ENCODE data around the gene OTP.

OTP gene

GRCh38 chr5:77627869-77628674 lies 10.4 kb downstream of the OTP start:
- Histone ChIP-seq H3K4ac (ENCODE audit: low read depth in 1 of 2, low read length in 2 of 2) (no peak overlapping the region), H2AK5ac (ENCODE audit: low read length, severe bottlenecking) (no peak overlapping the region), H3K27me3 (ENCODE audit: control insufficient read depth in 1 of 2, insufficient read depth in 1 of 2, low read length in 2 of 2) (peaks cover 72 to 96% of the 10 kb centered on the region in 2 experiments), H3K4me2 (ENCODE audit: low read length, poor library complexity, severe bottlenecking) (no peak overlapping the region), H3K36me3 (ENCODE audit: control insufficient read depth in 1 of 2, insufficient read depth in 2 of 2, low read depth in 1 of 2, low read length in 2 of 2) (no peaks in the 10 kb centered on the region), H3K4me3 (ENCODE audit: insufficient read depth in 1 of 2, low read depth in 1 of 2, low read length in 2 of 2) (no peak overlapping the region), H3K18ac (ENCODE audit: low read depth in 1 of 2, low read length in 2 of 2) (no peak overlapping the region), H2BK12ac (ENCODE audit: low read length in 2 of 2) (no peak overlapping the region), H2BK15ac (ENCODE audit: low read depth, poor library complexity, severe bottlenecking) (no peak overlapping the region), H3K27ac (ENCODE audit: low read length, poor library complexity, severe bottlenecking) (no peak overlapping the region), H3K23ac (ENCODE audit: low read length in 2 of 2) (peak overlapping the region in 1 of 2 experiments; percentile 23), H2AFZ (ENCODE audit: low read depth, low read length) (no peak overlapping the region), H3K9ac (ENCODE audit: low read length) (no peak overlapping the region), H3K14ac (ENCODE audit: low read length in 2 of 2) (no peak overlapping the region), H4K8ac (ENCODE audit: low read length) (no peak overlapping the region), H4K91ac (ENCODE audit: low read length) (no peak overlapping the region), H3K4me1 (ENCODE audit: control insufficient read depth, insufficient read depth, low read depth, low read length) (peaks cover 29% of the 10 kb centered on the region), H2BK5ac (ENCODE audit: low read depth, low read length, poor library complexity, severe bottlenecking) (no peak overlapping the region), H3K79me1 (replicated peaks; ENCODE audit: low read length, poor library complexity, severe bottlenecking) (no peaks in the 10 kb centered on the region), H2BK120ac (ENCODE audit: low read depth, low read length) (no peak overlapping the region), H3K9me3 (ENCODE audit: control insufficient read depth, low read length) (peaks cover 8% of the 10 kb centered on the region)
- 9% methylated on average over 55 of the region's 69 CpGs for WGBS
- no peak for DNase-seq

GRCh38 chr5:77623203-77623740 lies 15.2 kb downstream of the OTP start:
- Histone ChIP-seq H3K4ac (ENCODE audit: low read depth in 1 of 2, low read length in 2 of 2) (no peak overlapping the region), H3K4me1 (ENCODE audit: control insufficient read depth, insufficient read depth, low read depth, low read length) (peaks cover 5% of the 10 kb centered on the region), H2BK15ac (ENCODE audit: low read depth, poor library complexity, severe bottlenecking) (no peak overlapping the region), H3K9ac (ENCODE audit: low read length) (no peak overlapping the region), H4K8ac (ENCODE audit: low read length) (no peak overlapping the region), H3K18ac (ENCODE audit: low read depth in 1 of 2, low read length in 2 of 2) (no peak overlapping the region), H3K36me3 (ENCODE audit: control insufficient read depth in 1 of 2, insufficient read depth in 2 of 2, low read depth in 1 of 2, low read length in 2 of 2) (no peaks in the 10 kb centered on the region), H2AK5ac (ENCODE audit: low read length, severe bottlenecking) (no peak overlapping the region), H3K79me1 (replicated peaks; ENCODE audit: low read length, poor library complexity, severe bottlenecking) (no peaks in the 10 kb centered on the region), H3K27ac (ENCODE audit: low read length, poor library complexity, severe bottlenecking) (no peak overlapping the region), H3K4me2 (ENCODE audit: low read length, poor library complexity, severe bottlenecking) (no peak overlapping the region), H2AFZ (ENCODE audit: low read depth, low read length) (no peak overlapping the region), H2BK12ac (ENCODE audit: low read length in 2 of 2) (no peak overlapping the region), H3K9me3 (ENCODE audit: control insufficient read depth, low read length) (peaks cover 2% of the 10 kb centered on the region), H3K23ac (ENCODE audit: low read length in 2 of 2) (no peak overlapping the region), H2BK5ac (ENCODE audit: low read depth, low read length, poor library complexity, severe bottlenecking) (no peak overlapping the region), H3K27me3 (ENCODE audit: control insufficient read depth in 1 of 2, insufficient read depth in 1 of 2, low read length in 2 of 2) (peaks cover 55 to 87% of the 10 kb centered on the region in 2 experiments), H4K91ac (ENCODE audit: low read length) (no peak overlapping the region), H3K4me3 (ENCODE audit: insufficient read depth in 1 of 2, low read depth in 1 of 2, low read length in 2 of 2) (no peak overlapping the region), H3K14ac (ENCODE audit: low read length in 2 of 2) (no peak overlapping the region), H2BK120ac (ENCODE audit: low read depth, low read length) (no peak overlapping the region)
- no peak for DNase-seq
- 25% methylated on average over 1 of the region's 2 CpGs for WGBS

GRCh38 chr5:77621440-77621839 lies 17.1 kb downstream of the OTP start:
- Histone ChIP-seq H3K18ac (ENCODE audit: low read depth in 1 of 2, low read length in 2 of 2) (no peak overlapping the region), H4K91ac (ENCODE audit: low read length) (no peak overlapping the region), H3K9me3 (ENCODE audit: control insufficient read depth, low read length) (peaks cover 2% of the 10 kb centered on the region), H3K23ac (ENCODE audit: low read length in 2 of 2) (no peak overlapping the region), H4K8ac (ENCODE audit: low read length) (no peak overlapping the region), H3K4me1 (ENCODE audit: control insufficient read depth, insufficient read depth, low read depth, low read length) (no peaks in the 10 kb centered on the region), H3K27ac (ENCODE audit: low read length, poor library complexity, severe bottlenecking) (no peak overlapping the region), H3K36me3 (ENCODE audit: control insufficient read depth in 1 of 2, insufficient read depth in 2 of 2, low read depth in 1 of 2, low read length in 2 of 2) (no peaks in the 10 kb centered on the region), H3K4ac (ENCODE audit: low read depth in 1 of 2, low read length in 2 of 2) (no peak overlapping the region), H2AFZ (ENCODE audit: low read depth, low read length) (no peak overlapping the region), H3K4me2 (ENCODE audit: low read length, poor library complexity, severe bottlenecking) (no peak overlapping the region), H2BK12ac (ENCODE audit: low read length in 2 of 2) (no peak overlapping the region), H2BK15ac (ENCODE audit: low read depth, poor library complexity, severe bottlenecking) (no peak overlapping the region), H3K4me3 (ENCODE audit: insufficient read depth in 1 of 2, low read depth in 1 of 2, low read length in 2 of 2) (no peak overlapping the region), H3K27me3 (ENCODE audit: control insufficient read depth in 1 of 2, insufficient read depth in 1 of 2, low read length in 2 of 2) (peaks cover 50 to 69% of the 10 kb centered on the region in 2 experiments), H3K14ac (ENCODE audit: low read length in 2 of 2) (no peak overlapping the region), H3K9ac (ENCODE audit: low read length) (no peak overlapping the region), H2BK120ac (ENCODE audit: low read depth, low read length) (no peak overlapping the region), H3K79me1 (replicated peaks; ENCODE audit: low read length, poor library complexity, severe bottlenecking) (no peaks in the 10 kb centered on the region), H2BK5ac (ENCODE audit: low read depth, low read length, poor library complexity, severe bottlenecking) (no peak overlapping the region), H2AK5ac (ENCODE audit: low read length, severe bottlenecking) (no peak overlapping the region)
- no peak for DNase-seq
- WGBS = 100% methylated on average over 1 of the region's 5 CpGs

- Histone ChIP-seq H3K14ac (ENCODE audit: low read length in 2 of 2) (no peak overlapping the region), H2BK120ac (ENCODE audit: low read depth, low read length) (no peak overlapping the region), H2BK5ac (ENCODE audit: low read depth, low read length, poor library complexity, severe bottlenecking) (no peak overlapping the region), H3K9ac (ENCODE audit: low read length) (no peak overlapping the region), H3K9me3 (ENCODE audit: control insufficient read depth, low read length) (no peaks in the 10 kb centered on the region), H3K27ac (ENCODE audit: low read length, poor library complexity, severe bottlenecking) (no peak overlapping the region), H3K27me3 (ENCODE audit: control insufficient read depth in 1 of 2, insufficient read depth in 1 of 2, low read length in 2 of 2) (peaks cover 46 to 59% of the 10 kb centered on the region in 2 experiments), H4K8ac (ENCODE audit: low read length) (no peak overlapping the region), H3K4ac (ENCODE audit: low read depth in 1 of 2, low read length in 2 of 2) (no peak overlapping the region), H3K4me1 (ENCODE audit: control insufficient read depth, insufficient read depth, low read depth, low read length) (no peaks in the 10 kb centered on the region), H4K91ac (ENCODE audit: low read length) (no peak overlapping the region), H2AK5ac (ENCODE audit: low read length, severe bottlenecking) (no peak overlapping the region), H3K23ac (ENCODE audit: low read length in 2 of 2) (no peak overlapping the region), H2BK15ac (ENCODE audit: low read depth, poor library complexity, severe bottlenecking) (no peak overlapping the region), H3K4me2 (ENCODE audit: low read length, poor library complexity, severe bottlenecking) (no peak overlapping the region), H3K4me3 (ENCODE audit: insufficient read depth in 1 of 2, low read depth in 1 of 2, low read length in 2 of 2) (no peak overlapping the region), H3K18ac (ENCODE audit: low read depth in 1 of 2, low read length in 2 of 2) (no peak overlapping the region), H3K79me1 (replicated peaks; ENCODE audit: low read length, poor library complexity, severe bottlenecking) (no peaks in the 10 kb centered on the region), H2BK12ac (ENCODE audit: low read length in 2 of 2) (no peak overlapping the region), H2AFZ (ENCODE audit: low read depth, low read length) (no peak overlapping the region), H3K36me3 (ENCODE audit: control insufficient read depth in 1 of 2, insufficient read depth in 2 of 2, low read depth in 1 of 2, low read length in 2 of 2) (no peaks in the 10 kb centered on the region)
- no peak for DNase-seq
- 20% methylated on average over 3 of the region's 4 CpGs for WGBS
These were observed 18.1 kb downstream of the OTP start for GRCh38 chr5:77620405-77620804.
